K562 (cell line): ENCODE results near the gene OBSCN. TPM values are rescaled to one million over a fixed set of nuclear protein-coding genes. Genes with fewer than 3 reads are reported as not detected.

Experiments
- CEBPG ChIP-seq, 3 experiments: fragments of 200-800 bp in 1 of 3; sonication (Bioruptor generic) in 1 of 3; sonication (generic) in 1 of 3; formaldehyde crosslinking in 1 of 3; IDR thresholded peaks in 2 of 3; conservative IDR thresholded peaks in 1 of 3; 2 replicates each; pipeline versions ENCODE4 v1.6.1 to v1.8.0; 2016 to 2022; ENCODE audit warnings: missing compliant biosample characterization in 2 of 3, missing genetic modification characterization in 2 of 3, mild to moderate bottlenecking in 1 of 3, missing genetic modification reagents in 1 of 3
- CHD2 ChIP-seq: IDR thresholded peaks from 2 replicates; pipeline ENCODE4 v1.6.1; 2011; ENCODE audit warnings: low read depth, low read length
- HNRNPLL ChIP-seq: fragments of 200-400 bp; formaldehyde crosslinking; IDR thresholded peaks from 2 replicates; pipeline ENCODE4 v1.6.1; 2017; ENCODE audit warnings: low read length, low read depth, mild to moderate bottlenecking; ENCODE audit not compliant: poor library complexity, severe bottlenecking
- SMC3 ChIP-seq: conservative IDR thresholded peaks from 2 replicates; pipeline ENCODE4 v1.6.1; 2011; ENCODE audit warnings: low read depth, low read length, improper control_type of control experiment; ENCODE audit not compliant: insufficient read depth
- SP1 ChIP-seq: sonication (generic); formaldehyde crosslinking; IDR thresholded peaks from 2 replicates; pipeline ENCODE4 v1.8.1; 2022; ENCODE audit warnings: mild to moderate bottlenecking, missing genetic modification reagents
- SRF ChIP-seq, 2 experiments: fragments of 250-450, 450-650 bp in 1 of 2; sonication (Bioruptor Pico) in 1 of 2; sonication (generic) in 1 of 2; formaldehyde crosslinking; IDR thresholded peaks; 2 replicates each; pipeline versions ENCODE4 v1.5.0 to v1.5.1; 2020 to 2022; ENCODE audit warnings: mild to moderate bottlenecking in 1 of 2, missing genetic modification reagents in 1 of 2
- ZEB2 ChIP-seq: fragments of 450-650 bp; IDR thresholded peaks from 2 replicates; pipeline ENCODE4 v1.6.1; 2016
- ZNF263 ChIP-seq: sonication (generic); formaldehyde crosslinking; IDR thresholded peaks from 2 replicates; pipeline ENCODE4 v1.8.0; 2022; ENCODE audit warnings: mild to moderate bottlenecking, missing genetic modification reagents, borderline replicate concordance
- polyA plus RNA-seq, 8 experiments: library from polyadenylated mRNA; depleted of rRNA in 4 of 8; stranded (reverse) in 5 of 8; unstranded in 3 of 8; fragments of >200 nt; fragmentation: Nextera tagmentation in 2 of 8; fragmentation: Illumina TruSeq in 1 of 8; extraction: Ambion mirVana in 2 of 8; extraction: Trizol in 1 of 8; gene quantifications; 2 replicates each; pipeline versions ENCODE4 v1.2.1 to v1.2.3, GENCODE V29; 2011 to 2014; ENCODE audit warnings: inconsistent platforms in 1 of 8, missing spikeins in 1 of 8
- total RNA-seq, 7 experiments: library from RNA; depleted of rRNA in 6 of 7; stranded (reverse); fragments of >200 nt in 6 of 7; fragmentation: Illumina TruSeq in 2 of 7; extraction: Trizol in 2 of 7; gene quantifications; 2 replicates each; pipeline versions ENCODE4 v1.2.1 to v1.2.3, GENCODE V29; 2011 to 2021; ENCODE audit warnings: low replicate concordance in 1 of 7
- TF ChIP-seq, protein P1 (sequence below), 2 experiments: fragments of 450-650 bp; formaldehyde crosslinking in 1 of 2; IDR thresholded peaks; 2 replicates each; pipeline versions ENCODE4 v1.4.0 to v1.6.1; 2014 to 2020; ENCODE audit warnings: mild to moderate bottlenecking in 2 of 2, borderline replicate concordance in 1 of 2, low read depth in 1 of 2
- TF ChIP-seq, protein P2 (sequence below): fragments of 250-450 bp; sonication (Bioruptor Pico); IDR thresholded peaks from 2 replicates; pipeline ENCODE4 v1.8.0; 2021; ENCODE audit warnings: moderate library complexity, mild to moderate bottlenecking, inconsistent platforms
- TF ChIP-seq, protein P3 (sequence below): sonication (generic); formaldehyde crosslinking; IDR thresholded peaks from 2 replicates; pipeline ENCODE4 v1.8.1; 2023; ENCODE audit warnings: mild to moderate bottlenecking, missing genetic modification reagents

Gene OBSCN
- total and polyA plus RNA-seq, 9 of the 15 experiments (the other 6 are each of a cell fraction or from before 2014, with no cell fraction given): 0.18 to 19.7 (median 3.6) TPM

DNA sequence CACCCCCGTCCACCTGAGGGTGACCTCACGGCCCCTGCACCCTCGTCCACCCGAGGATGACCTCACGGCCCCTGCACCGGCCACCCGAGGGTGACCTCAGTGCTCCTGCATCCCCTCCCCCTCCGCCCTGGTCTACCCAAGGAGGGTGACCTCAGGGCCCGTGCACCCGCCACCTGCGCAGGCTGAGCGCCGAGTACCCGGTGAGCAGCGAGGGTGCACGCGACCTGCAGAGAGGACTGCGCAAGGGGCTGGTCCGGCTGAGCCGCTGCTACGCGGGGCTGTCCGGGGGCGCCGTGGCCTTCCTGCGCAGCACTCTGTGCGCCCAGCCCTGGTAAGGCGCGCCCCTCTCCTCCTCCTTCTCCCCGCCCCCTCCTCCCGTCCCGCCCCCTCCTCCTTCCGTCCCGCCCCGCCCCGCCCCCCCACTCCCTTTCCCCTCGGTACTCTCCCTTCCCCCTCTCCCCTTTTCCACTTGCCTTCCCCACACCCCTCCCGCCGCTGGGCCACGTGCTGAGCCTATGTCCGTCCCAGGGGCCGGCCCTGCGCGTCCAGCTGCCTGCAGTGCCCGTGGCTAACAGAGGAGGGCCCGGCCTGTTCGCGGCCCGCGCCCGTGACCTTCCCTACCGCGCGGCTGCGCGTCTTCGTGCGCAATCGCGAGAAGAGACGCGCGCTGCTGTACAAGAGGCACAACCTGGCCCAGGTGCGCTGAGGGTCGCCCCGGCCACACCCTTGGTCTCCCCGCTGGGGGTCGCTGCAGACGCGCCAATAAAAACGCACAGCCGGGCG lies 170.4 kb downstream of the OBSCN start (continued):
- TF ChIP-seq, protein P1, sequence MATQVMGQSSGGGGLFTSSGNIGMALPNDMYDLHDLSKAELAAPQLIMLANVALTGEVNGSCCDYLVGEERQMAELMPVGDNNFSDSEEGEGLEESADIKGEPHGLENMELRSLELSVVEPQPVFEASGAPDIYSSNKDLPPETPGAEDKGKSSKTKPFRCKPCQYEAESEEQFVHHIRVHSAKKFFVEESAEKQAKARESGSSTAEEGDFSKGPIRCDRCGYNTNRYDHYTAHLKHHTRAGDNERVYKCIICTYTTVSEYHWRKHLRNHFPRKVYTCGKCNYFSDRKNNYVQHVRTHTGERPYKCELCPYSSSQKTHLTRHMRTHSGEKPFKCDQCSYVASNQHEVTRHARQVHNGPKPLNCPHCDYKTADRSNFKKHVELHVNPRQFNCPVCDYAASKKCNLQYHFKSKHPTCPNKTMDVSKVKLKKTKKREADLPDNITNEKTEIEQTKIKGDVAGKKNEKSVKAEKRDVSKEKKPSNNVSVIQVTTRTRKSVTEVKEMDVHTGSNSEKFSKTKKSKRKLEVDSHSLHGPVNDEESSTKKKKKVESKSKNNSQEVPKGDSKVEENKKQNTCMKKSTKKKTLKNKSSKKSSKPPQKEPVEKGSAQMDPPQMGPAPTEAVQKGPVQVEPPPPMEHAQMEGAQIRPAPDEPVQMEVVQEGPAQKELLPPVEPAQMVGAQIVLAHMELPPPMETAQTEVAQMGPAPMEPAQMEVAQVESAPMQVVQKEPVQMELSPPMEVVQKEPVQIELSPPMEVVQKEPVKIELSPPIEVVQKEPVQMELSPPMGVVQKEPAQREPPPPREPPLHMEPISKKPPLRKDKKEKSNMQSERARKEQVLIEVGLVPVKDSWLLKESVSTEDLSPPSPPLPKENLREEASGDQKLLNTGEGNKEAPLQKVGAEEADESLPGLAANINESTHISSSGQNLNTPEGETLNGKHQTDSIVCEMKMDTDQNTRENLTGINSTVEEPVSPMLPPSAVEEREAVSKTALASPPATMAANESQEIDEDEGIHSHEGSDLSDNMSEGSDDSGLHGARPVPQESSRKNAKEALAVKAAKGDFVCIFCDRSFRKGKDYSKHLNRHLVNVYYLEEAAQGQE (IDR thresholded peaks at IDR 0.05; ENCODE audit: borderline replicate concordance): 0 out of 2 replicates have a peak, but pooled peaks have one; percentile 17
- TF ChIP-seq, protein P1 (CRISPR knock-in tag; IDR thresholded peaks at IDR 0.05; ENCODE audit: low read depth): 0 out of 2 replicates have a peak, but pooled peaks have one; percentile 23
- TF ChIP-seq ZEB2 (peak; percentile 66), SP1 (CRISPR knock-in tag) (peak; percentile 27; the same call in 1 of the 2 replicates), SRF (CRISPR knock-in tag; IDR thresholded peaks at IDR 0.05) (no peak), SMC3 (0 out of 2 replicates have a peak, but pooled peaks have one; percentile 22), ZNF263 (CRISPR knock-in tag) (peak; percentile 23; the same call in 1 of the 2 replicates), HNRNPLL (peak; percentile 61), CHD2 (peak; percentile 84), CEBPG (CRISPR knock-in tag; IDR thresholded peaks at IDR 0.05) (peak; percentile 35; the same call in 1 of the 2 replicates), CEBPG (tag; conservative IDR thresholded peaks at IDR 0.05 in 1 of 2, IDR thresholded peaks at IDR 0.05 in 1 of 2) (no peak)
- TF ChIP-seq, protein P2, sequence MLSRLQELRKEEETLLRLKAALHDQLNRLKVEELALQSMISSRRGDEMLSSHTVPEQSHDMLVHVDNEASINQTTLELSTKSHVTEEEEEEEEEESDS: no peak
- TF ChIP-seq, protein P3, sequence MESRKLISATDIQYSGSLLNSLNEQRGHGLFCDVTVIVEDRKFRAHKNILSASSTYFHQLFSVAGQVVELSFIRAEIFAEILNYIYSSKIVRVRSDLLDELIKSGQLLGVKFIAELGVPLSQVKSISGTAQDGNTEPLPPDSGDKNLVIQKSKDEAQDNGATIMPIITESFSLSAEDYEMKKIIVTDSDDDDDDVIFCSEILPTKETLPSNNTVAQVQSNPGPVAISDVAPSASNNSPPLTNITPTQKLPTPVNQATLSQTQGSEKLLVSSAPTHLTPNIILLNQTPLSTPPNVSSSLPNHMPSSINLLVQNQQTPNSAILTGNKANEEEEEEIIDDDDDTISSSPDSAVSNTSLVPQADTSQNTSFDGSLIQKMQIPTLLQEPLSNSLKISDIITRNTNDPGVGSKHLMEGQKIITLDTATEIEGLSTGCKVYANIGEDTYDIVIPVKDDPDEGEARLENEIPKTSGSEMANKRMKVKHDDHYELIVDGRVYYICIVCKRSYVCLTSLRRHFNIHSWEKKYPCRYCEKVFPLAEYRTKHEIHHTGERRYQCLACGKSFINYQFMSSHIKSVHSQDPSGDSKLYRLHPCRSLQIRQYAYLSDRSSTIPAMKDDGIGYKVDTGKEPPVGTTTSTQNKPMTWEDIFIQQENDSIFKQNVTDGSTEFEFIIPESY: peak; percentile 98
